Glomerular endothelial cell (primary cell): ENCODE results near the gene PLEKHA4. TPM values are rescaled to one million over a fixed set of nuclear protein-coding genes. Genes with fewer than 3 reads are reported as not detected.
"Not testable (repeated sequence)": the region's sequence is repeated elsewhere in the genome, so short reads cannot be mapped to it uniquely, and the experiment has no call there.

Experiments
- DNase-seq: peaks from one replicate; pipeline ENCODE4 v3.0.0-alpha.2; 2011; ENCODE audit warnings: low read depth, low spot score; ENCODE audit errors: extremely low read depth
- total RNA-seq: library from RNA; depleted of rRNA; stranded (reverse); fragments of >200 nt; gene quantifications from 2 replicates; pipeline ENCODE4 v1.2.3, GENCODE V29; 2015

Gene PLEKHA4
- 2.4 and 4.0 TPM in 2 replicates for total RNA-seq

DNA sequence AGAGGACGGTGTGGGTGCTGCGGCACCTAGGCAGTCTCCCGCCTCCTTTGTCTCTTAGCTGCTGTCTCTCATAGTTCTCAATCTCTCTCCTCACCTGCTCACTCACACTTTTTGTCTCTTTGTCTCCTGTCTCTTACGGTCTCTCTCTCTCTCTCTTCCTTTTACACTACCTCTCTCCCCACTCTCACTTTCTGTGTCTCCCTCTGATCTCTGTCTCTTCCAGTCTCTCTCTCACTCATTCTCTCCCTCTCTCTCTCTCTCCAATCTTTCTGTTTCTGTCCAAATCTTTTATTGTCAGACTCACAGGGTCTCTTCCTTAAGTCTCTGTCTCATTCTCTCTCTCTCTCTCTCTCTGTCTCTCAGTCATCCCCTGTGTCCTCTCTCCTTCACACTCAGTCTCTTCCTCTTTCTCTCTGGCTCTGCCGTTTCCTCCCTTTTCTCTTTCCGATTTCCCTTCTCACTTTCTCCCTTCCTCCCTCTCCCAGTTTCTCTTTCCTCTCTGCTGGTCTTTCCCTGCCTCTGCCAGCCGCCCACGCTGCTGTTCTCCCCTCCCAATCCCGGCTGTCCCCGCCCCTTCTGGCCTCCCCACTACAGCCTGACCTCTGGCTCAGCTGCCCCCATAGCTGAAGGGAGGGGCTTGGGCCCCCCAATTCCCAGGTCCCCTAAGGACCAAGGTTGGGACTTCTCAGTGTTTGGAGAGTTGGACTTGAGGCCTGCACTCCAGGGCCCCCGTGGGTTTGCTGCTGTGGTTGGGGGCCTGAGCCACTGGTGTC, at the start of gene PLEKHA4:
TSS of gene PLEKHA4 (minus strand) at position 504 of the 773 bp plus-strand sequence. CDS start 997 bp downstream, outside the sequence.
- DNase-seq = no peak

GRCh38 chr19:48918071-48918470, 49.7 kb upstream of the PLEKHA4 start:
- DNase-seq = no peak

DNA sequence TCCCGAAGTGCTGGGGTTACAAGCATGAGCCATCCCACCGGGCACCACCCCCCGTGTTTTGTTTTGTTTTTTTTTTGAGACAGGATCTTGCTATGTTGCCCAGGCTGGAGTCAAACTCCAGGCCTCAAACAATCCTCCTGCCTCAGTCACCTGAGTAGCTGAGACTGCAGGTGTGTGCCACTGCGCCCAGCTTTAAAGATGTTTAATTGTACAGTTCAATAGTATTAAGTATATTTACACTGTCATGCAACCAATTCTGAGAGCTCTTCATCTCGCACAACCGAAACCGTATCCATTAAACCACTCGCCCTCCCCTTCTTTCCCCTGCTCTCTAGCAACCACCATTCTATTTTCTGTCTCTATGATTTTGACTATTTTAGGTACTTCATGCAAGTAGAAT, 47.3 kb upstream of the PLEKHA4 start:
- DNase-seq = no peak

DNA sequence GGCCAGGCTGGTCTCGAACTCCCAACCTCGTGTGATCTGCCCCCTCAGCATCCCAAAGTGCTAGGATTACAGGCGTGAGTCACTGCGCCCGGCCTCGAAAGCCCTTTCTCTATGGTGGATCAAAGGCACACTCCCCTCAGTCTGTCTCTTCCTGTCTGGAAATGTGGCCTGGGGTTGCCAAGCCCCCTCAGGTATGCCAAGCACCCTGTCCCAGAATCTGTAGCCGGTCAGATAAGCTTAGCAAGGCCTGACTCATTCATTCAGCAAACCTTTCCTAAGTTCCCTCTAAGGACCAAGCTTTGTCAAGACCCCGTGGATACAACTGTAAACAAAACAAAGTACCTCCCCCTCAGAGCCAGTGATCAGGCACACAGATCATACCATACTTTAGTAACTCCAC, 45.8 kb upstream of the PLEKHA4 start:
- no peak for DNase-seq

DNA sequence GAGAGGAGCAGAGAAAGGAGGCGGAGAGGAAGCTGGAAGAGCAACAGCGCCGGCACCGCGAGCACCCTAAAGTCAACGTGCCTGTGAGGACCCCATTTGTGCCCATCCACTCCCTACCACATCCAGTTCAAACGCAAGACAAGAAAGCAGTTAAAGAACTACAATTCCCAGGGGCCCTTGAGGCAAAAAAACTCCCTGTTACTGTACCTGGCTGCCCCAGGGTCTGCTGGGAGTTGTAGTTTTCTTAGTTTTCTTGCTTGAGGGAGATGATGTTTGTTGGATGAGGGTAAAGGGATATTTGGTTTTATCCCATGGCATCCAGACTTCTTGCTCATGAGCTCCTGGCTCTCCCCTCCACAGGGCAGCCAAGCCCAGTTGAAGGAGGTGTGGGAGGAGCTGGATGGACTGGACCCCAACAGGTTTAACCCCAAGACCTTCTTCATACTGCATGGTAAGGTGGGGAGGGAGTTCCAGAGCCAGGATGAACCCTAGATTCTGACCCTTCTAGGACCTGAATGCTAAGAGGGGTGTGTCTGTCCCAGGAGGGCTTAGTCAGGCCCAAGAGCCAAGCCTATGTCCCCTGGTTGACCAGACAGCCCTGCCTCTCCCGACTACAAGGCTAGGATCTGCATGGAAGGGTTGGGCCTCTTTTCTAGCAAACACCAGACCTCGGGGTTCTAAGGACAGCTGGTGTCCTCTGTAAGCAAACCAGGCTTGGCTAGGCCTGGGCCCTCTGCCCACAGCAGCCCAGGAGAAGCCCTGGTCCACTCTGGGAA, 44.9 kb upstream of the PLEKHA4 start:
- DNase-seq = no peak

- no peak for DNase-seq
These were observed 42.4 kb upstream of the PLEKHA4 start for GRCh38 chr19:48910803-48911202.

GRCh38 chr19:48909424-48910077, 41.1 kb upstream of the PLEKHA4 start:
- not testable (repeated sequence) for DNase-seq

GRCh38 chr19:48907671-48908070, 39.3 kb upstream of the PLEKHA4 start:
- DNase-seq = no peak

GRCh38 chr19:48906324-48906723, 37.9 kb upstream of the PLEKHA4 start:
- no peak for DNase-seq

DNA sequence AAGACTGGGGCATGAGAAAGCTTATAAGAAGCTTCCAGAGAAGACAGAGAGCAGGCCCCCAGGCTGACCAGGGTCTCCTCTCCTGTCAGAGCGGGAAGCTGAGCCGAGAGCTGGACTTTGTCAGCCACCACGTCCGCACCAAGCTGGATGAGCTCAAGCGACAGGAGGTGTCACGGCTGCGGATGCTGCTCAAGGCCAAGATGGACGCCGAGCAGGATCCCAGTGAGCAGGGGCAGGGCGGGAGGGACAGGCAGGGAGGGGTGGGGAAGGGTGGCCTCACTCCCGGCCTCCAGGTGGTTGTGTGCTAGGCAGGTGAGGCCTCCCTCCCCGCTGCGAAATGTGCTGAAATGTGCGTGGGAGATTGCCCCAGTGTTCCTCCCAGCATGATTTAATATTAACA, 37.2 kb upstream of the PLEKHA4 start:
- DNase-seq = no peak

DNA sequence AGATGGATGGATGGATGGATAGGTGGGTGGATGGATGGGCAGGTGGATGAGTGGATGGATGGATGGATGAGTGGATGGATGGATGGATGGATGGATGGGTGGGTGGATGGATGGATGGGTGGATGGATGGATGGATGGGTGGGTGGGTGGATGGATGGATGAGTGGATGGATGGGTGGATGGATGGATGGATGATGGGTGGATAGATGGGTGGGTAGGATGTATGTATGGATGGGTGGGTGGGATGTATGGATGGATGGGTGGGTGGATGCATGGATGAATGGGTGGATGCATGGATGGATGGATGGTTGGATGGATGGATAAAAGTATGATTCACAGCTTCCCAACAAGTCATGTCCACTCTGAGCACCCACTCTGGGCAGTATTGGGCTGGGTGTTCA, 35.4 kb upstream of the PLEKHA4 start:
- DNase-seq = not testable (repeated sequence)

GRCh38 chr19:48902291-48902690, 33.9 kb upstream of the PLEKHA4 start:
- DNase-seq = not testable (repeated sequence)

DNA sequence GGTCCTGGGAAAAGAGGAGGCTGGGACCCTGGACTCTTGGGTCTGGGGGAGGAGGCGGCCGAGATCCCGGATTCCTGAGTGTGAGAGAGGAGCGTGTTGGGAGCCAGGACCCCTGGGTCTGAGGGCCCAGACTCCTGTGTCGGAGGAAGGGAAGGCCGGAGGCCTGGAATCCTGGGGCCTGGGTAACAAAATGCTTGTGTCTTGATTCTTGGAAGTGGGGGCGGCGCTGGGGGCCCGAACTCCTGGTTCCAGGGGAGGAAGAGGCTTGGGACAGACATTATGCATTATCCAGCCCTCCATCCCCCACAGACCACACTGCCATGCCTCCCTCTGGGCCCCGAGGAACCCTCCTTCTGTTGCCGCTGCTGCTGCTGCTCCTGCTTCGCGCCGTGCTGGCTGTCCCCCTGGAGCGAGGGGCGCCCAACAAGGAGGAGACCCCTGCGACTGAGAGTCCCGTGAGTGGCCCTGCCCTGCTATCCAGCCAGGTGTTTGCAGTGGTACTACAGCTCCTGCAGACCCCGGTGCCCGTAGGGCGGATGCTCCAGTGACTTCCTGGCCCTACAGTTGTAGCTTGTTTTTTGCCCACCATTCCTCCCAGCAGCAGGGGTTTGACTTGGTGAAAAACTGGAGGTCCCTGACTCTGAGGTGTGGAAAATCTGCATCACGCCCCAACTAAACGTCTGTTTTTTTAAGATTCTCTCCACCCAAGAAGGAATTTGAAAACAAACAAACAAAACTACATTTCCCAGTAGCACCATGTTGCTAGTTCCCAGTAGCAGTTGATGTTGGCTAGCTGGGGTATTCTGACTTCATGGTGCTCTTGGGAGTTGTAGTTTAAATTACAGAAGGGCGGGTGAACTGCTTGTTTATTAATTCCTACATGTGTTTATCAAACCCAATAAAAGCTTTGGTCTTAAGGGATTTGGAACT, 32.3 kb upstream of the PLEKHA4 start:
- no peak for DNase-seq

DNA sequence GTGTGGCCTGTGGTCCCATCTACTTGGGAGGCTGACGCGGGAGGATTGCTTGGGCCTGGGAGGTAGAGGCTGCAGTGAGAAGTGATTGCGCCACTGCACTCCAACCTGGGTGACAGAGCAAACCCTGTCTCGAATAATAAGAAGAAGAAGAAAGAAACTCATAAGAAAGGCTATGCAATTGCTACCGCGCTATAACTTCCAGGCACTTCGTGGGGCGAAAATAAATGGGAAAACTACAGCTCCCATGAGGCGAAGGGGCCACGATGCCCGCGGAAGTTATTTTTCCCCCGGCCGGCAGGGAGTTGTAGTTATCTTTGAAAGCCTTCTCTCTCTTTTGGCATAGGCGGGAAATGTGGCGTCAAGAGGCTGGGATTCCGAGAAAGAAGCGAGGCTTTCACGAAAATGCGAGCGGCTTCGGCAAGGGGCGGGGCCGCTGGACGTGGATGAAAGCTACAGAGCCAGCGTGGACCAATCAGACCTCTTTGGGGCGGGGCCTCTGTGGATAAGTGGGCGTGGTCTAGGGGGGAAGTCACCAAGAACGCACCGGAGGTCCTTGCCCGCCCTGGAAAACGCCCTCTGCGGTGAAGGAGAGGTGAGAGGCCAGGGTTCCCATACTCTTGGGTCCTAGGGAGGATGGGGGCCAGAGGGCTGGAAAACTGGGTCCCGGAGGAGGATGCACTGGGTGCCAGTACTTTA, 31.5 kb upstream of the PLEKHA4 start, which contains the start of gene NUCB1:
TSS of gene NUCB1 (plus strand) at position 532 of the 696 bp plus-strand sequence. CDS start 485 bp downstream, outside the sequence.
- DNase-seq = peak; percentile 88

DNA sequence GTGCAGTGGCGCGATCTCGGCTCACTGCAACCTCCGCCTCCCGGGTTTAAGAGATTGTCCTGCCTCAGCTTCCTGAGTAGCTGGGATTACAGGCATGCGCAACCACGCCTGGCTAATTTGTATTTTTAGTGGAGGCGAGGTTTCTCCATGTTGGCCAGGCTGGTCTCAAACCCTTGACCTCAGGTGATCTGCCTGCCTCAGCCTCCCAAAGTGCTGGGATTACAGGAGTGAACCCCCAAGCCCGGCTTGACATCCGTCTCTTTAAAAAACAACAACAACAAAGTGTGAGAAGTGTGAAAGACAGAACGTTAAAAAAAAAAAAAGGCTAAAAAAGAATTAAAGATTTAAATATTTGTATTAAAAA, 31.0 kb upstream of the PLEKHA4 start:
- not testable (repeated sequence) for DNase-seq

DNA sequence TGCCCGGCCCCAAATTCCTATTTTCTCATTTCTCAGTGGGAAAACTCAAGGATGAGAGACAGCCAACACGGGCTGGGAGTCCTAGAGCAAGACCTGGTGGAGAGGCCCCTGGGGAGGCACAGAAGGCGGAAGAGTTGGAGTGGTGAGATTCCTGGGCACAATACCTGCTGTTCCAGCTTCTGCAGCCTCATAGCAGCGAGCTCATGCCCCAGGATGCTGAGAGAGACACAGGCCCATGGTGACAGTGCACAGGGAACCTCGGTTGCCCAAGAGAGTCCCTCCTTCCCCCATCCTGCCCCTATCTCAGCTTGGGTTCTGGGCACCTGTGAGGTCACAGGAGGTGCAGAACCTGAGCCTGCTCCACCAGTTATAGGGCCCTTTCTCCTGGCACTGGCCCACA, 28.8 kb upstream of the PLEKHA4 start:
- no peak for DNase-seq

- no peak for DNase-seq
These were observed 27.8 kb upstream of the PLEKHA4 start for GRCh38 chr19:48896191-48896720.

DNA sequence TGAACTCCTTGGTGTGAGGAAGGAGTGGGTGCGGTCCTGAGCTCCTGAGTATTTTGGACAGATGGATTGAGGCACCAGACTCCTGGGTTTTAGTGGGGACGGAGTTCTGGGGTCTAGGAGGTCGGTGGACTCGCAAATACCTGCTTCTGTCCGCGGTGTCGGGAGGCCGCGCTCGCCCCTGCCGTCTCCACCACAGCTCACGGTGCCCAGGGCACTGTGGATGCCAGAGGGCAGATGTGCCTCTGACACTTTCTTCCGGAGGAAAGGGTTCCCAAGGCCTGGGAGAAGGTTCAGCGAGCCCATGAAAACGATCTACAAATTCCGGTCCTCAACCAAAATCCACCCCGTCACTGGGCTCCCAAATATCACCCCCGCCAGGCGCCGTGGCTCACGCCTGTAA, 26.8 kb upstream of the PLEKHA4 start:
- DNase-seq = no peak

DNA sequence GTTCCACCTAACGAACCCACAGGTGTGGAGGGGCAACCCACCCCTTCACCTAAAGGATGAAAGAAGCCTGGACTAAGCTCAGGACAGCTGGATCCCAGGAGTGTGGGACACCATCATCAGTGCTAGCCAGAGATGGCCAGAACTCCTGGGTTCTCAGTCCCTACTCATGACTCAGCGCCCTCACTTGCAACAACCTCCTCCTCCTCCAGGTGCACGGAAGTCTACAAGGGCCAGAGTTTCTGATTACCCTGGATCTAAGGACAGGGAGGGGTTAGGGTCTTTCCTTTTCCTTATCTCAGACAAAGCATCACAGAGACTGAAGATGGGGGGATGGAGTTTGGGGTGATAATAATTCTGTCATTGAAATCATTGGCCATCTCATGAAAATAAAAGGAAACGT, 22.1 kb upstream of the PLEKHA4 start:
- DNase-seq = no peak
